SKM-1 treated with dmso at 0.1 percent for 144 hours (cell line): Measurements from ENCODE around the gene DCAF8L2.
"Not testable (repeated sequence)": the region's sequence is repeated elsewhere in the genome, so short reads cannot be mapped to it uniquely, and the experiment has no call there.

Source experiments
- DNase-seq: peaks from one replicate; lab custom pipeline; 2025; ENCODE audit not compliant: unreplicated experiment; lab: John Stamatoyannopoulos, UW

DCAF8L2 gene

GRCh38 chrX:27590044-27590443 lies at the start of gene DCAF8L2:
TSS of gene DCAF8L2 (plus strand) at chrX:27590344. CDS start at chrX:27746896, 156,552 bp downstream.
- DNase-seq = no peak

GRCh38 chrX:27541161-27541560 lies 49.0 kb upstream of the DCAF8L2 start:
- DNase-seq = not testable (repeated sequence)

GRCh38 chrX:27548624-27549023 lies 41.5 kb upstream of the DCAF8L2 start:
- DNase-seq = no peak

- DNase-seq = no peak
Measured at GRCh38 chrX:27549688-27550087, 40.5 kb upstream of the DCAF8L2 start.

- DNase-seq = peak; percentile 10
Measured at GRCh38 chrX:27555514-27555913, 34.6 kb upstream of the DCAF8L2 start.

- DNase-seq = no peak
Measured at GRCh38 chrX:27565992-27566391, 24.2 kb upstream of the DCAF8L2 start.

GRCh38 chrX:27571164-27571563 lies 19.0 kb upstream of the DCAF8L2 start:
- DNase-seq = no peak

GRCh38 chrX:27575565-27575964 lies 14.6 kb upstream of the DCAF8L2 start:
- no peak for DNase-seq

GRCh38 chrX:27583976-27584375 lies 6.2 kb upstream of the DCAF8L2 start:
- DNase-seq = no peak

GRCh38 chrX:27591938-27592337 lies 1.8 kb downstream of the DCAF8L2 start:
- no peak for DNase-seq

- DNase-seq = no peak
Measured at GRCh38 chrX:27597508-27597907, 7.4 kb downstream of the DCAF8L2 start.

- no peak for DNase-seq
Measured at GRCh38 chrX:27598312-27598711, 8.2 kb downstream of the DCAF8L2 start.

GRCh38 chrX:27599928-27600327 lies 9.8 kb downstream of the DCAF8L2 start:
- DNase-seq = no peak

GRCh38 chrX:27600686-27601085 lies 10.5 kb downstream of the DCAF8L2 start:
- no peak for DNase-seq

- DNase-seq = no peak
Measured at GRCh38 chrX:27608671-27609070, 18.5 kb downstream of the DCAF8L2 start.

- DNase-seq = no peak
Measured at GRCh38 chrX:27619459-27619858, 29.3 kb downstream of the DCAF8L2 start.

GRCh38 chrX:27619975-27620374 lies 29.8 kb downstream of the DCAF8L2 start:
- DNase-seq = peak; percentile 7

GRCh38 chrX:27622883-27623282 lies 32.7 kb downstream of the DCAF8L2 start:
- DNase-seq = no peak

- DNase-seq = no peak
Measured at GRCh38 chrX:27626066-27626465, 35.9 kb downstream of the DCAF8L2 start.

- DNase-seq = no peak
Measured at GRCh38 chrX:27633328-27633727, 43.2 kb downstream of the DCAF8L2 start.

GRCh38 chrX:27656581-27656980 lies 66.4 kb downstream of the DCAF8L2 start:
- DNase-seq = no peak

GRCh38 chrX:27660878-27661277 lies 70.7 kb downstream of the DCAF8L2 start:
- DNase-seq = no peak

- no peak for DNase-seq
Measured at GRCh38 chrX:27671234-27671633, 81.1 kb downstream of the DCAF8L2 start.

- no peak for DNase-seq
Measured at GRCh38 chrX:27674491-27674890, 84.3 kb downstream of the DCAF8L2 start.
